ENCODE data around the gene SCN3A.

DNA sequence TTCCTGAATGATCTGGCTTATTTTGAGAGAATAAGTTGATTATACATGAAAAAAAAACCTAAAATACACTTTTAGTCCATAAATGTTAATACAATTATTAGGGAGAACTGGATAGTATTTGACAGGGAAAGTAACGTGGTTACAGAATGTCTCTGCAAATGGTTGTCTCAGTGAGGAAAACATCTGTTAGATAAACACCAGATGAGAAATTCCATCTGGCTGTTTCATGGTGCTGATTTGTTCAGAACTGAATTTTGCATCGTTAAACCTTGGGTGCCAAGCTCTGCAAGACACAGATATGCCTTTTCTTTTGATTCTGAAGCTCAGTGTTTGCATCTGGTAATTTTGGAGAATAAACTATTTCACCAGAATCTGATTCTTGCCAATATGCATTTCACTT is 90.4 kb downstream of the SCN3A start:
- TF ChIP-seq CTCF (conservative IDR thresholded peaks at IDR 0.05) (no peak), ZFX (IDR thresholded peaks at IDR 0.05) (no peak)

All from C4-2B (cell line).